Transverse colon (tissue), 4 donors: Measurements from ENCODE around the gene ACVR1B.

ENCODE experiments used
- POLR2A ChIP-seq: fragments of 450-650 bp; IDR thresholded peaks from one replicate; pipeline ENCODE4 v1.6.1; 2016; ENCODE audit warnings: antibody characterized with exemption, mild to moderate bottlenecking, moderate library complexity
- POLR2AphosphoS5 ChIP-seq, 3 donors: sonication (generic); formaldehyde crosslinking; IDR thresholded peaks; one replicate each; pipeline ENCODE4 v1.6.1; 2016; ENCODE audit warnings: antibody characterized with exemption in 3 of 3
- TF ChIP-seq, protein P1 (sequence below), 5 experiments: fragments of 200-600 bp in 3 of 5; fragments of 450-650 bp in 2 of 5; sonication (generic) in 3 of 5; IDR thresholded peaks; 1 replicate in 2 of 5; 2 replicates in 3 of 5; pipeline ENCODE4 v1.5.1; 2016 to 2017; ENCODE audit warnings: antibody characterized with exemption in 5 of 5, inconsistent platforms in 3 of 5, mild to moderate bottlenecking in 2 of 5, moderate library complexity in 1 of 5

DNA sequence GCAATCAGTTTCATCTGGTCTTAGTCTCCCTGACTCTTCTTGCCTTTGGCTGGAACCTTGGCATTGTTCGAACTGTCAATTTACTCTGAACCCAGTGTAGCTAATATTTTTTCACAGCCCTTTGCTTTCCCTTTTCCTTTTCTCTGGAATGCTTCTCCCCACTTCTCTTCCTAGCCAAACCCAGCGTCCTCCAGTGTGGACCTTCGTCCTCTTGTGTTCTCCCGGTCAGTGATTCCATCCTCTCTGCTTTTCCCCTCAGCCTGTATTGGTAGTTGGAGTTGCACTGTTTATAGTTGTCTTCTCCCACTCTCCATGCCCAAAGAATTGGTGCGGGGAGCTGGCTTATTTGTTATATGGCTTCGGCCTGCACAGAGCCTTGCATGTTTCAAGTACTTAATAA, 9.4 kb downstream of the ACVR1B start:
- TF ChIP-seq, protein P1, sequence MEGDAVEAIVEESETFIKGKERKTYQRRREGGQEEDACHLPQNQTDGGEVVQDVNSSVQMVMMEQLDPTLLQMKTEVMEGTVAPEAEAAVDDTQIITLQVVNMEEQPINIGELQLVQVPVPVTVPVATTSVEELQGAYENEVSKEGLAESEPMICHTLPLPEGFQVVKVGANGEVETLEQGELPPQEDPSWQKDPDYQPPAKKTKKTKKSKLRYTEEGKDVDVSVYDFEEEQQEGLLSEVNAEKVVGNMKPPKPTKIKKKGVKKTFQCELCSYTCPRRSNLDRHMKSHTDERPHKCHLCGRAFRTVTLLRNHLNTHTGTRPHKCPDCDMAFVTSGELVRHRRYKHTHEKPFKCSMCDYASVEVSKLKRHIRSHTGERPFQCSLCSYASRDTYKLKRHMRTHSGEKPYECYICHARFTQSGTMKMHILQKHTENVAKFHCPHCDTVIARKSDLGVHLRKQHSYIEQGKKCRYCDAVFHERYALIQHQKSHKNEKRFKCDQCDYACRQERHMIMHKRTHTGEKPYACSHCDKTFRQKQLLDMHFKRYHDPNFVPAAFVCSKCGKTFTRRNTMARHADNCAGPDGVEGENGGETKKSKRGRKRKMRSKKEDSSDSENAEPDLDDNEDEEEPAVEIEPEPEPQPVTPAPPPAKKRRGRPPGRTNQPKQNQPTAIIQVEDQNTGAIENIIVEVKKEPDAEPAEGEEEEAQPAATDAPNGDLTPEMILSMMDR (IDR thresholded peaks at IDR 0.05), result no peak
- TF ChIP-seq POLR2A (no peak), POLR2AphosphoS5 (IDR thresholded peaks at IDR 0.05) (no peak)
